NCI-H2227 (cell line): ENCODE results near the gene AKAP13.
"Not testable (repeated sequence)": the region's sequence is repeated elsewhere in the genome, so short reads cannot be mapped to it uniquely, and the experiment has no call there.

Experiments
- DNase-seq: peaks from one replicate; lab custom pipeline; 2025; ENCODE audit not compliant: unreplicated experiment; lab: John Stamatoyannopoulos, UW

AKAP13 gene

GRCh38 chr15:85347264-85348047, 32.9 kb upstream of the AKAP13 start:
- not testable (repeated sequence) for DNase-seq

- not testable (repeated sequence) for DNase-seq
Measured at GRCh38 chr15:85348048-85348766, 32.2 kb upstream of the AKAP13 start.

DNA sequence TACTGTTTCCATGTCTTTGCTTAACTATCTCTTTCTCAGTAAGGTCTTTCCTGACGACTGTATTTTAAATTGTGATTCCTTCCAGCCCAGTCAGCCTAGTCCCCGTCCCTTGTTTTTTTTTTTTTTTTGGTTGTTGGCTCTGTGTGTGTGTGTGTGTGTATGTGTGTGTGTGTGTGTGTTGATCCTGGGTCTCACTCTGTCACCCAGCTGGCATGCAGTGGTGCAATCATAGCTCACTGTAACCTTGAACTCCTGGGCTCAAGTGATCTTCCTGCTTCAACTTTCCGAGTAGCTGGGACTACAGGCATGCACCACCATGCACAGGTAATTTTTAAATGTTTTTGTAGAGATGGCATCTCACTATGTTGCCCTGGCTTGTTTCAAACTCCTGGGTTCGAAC, 31.3 kb upstream of the AKAP13 start:
- DNase-seq = not testable (repeated sequence)

- DNase-seq = no peak
Measured at GRCh38 chr15:85350395-85350794, 30.0 kb upstream of the AKAP13 start.

- DNase-seq = not testable (repeated sequence)
Measured at GRCh38 chr15:85351501-85351900, 28.9 kb upstream of the AKAP13 start.

DNA sequence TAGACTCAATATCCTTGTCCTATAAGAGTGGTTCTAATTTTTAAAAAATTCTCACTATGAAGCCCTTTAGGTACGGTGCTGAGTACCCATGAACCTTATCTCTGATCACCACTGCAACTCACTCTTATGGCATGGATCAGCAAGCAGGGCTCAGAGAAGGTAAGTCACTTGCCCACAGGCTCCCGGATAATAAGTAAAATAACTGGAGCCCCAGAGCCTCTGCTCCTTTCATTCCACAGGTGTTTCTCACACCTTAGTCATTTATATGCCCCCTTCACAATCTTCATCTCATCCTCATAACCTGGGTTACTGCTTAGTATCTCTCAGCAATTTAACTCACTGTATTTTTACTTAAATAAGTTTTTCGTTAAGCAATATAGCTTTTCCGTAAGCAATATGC, 28.4 kb upstream of the AKAP13 start:
- DNase-seq = no peak

DNA sequence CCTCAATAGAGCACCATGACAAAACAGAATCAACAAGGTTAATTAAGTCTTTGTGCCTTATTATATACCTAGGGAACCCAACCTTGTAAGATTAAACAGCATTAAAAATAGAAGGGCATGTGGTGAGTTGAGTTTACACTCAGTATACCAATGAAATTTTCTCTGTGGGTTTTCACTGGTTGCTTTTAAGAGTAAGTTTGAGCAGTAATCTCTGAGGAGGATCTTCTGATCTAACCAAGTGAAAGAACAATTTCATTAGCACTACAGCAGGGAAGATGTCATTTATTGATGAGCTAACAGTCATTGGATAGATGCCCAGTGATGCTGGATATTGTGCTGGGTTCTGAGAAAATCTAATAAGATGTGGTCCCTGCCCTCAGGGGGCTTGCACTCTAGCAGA, 26.9 kb upstream of the AKAP13 start:
- no peak for DNase-seq

DNA sequence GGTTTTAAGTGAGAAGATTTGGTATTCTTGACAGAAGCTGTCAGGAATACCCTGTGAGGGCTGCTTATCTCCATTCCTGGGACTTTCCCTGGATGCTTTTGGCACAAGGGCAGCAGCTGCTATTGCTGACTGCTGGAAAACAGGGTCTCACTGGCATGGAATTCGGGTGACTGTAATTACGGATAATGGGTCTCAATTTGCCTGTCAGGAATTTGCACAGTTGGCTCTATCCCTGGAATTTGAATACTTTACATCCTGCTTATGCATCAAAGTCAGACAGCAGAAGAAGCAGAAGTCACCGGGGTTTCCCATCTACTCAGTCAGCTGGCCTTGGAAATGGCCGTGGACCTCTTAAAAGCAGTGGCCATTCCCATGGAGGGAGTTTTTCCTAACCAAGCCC, 25.9 kb upstream of the AKAP13 start:
- no peak for DNase-seq

DNA sequence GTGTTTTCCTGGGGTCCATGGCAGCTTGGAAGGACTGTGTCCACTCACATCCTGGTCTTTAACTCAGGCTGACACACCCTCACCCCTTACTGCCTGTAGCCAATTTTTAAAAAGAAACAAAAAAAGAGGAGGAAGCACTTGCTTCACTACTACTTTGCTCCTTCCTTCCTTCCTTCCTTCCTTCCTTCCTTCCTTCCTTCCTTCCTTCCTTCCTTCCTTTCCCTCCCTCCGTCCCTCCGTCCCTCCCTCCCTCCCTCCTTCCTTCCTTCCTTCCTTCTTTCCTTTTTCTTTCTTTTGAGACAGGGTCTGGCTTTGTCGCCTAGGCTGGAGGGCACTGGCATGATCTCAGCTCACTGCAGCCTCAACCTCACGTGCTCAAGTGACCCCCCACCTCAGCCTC, 25.5 kb upstream of the AKAP13 start:
- no peak for DNase-seq

DNA sequence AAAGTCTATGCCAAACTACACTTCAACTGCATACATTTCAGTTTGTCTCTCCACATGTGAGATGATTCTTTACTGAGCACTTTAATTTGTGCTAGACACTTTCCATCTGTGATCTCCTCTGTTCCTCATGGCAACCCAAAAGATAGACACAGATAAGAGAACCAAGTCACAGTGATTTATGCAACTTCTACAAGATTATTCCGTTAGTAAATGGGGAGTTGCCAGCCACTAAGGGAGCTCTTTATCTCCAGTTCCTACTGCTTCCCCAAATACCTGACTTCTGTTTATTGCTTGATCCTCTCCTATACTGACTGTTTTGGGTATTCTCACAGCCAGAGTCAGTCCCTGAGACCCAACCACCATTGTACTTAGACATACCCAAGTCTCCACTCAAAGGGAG, 24.1 kb upstream of the AKAP13 start:
- DNase-seq = no peak

DNA sequence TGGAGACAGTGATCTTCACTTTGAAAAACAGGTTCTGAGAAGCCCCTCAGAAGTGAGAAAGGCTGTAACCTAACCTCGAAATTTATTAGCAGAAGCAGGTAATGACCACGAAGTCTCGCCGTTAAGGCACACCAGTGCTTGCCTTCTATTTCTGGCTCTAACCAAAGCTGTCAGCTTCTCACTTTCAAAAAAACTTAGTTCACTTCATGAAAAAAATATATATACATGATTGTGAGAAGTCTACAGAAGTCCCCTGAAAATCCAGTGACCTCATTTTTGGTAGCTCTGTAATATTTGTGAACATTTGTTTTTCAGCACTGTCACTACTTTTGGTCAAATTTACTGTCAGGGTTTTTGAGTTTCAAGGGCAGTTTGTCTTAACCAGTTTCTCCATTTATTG, 19.1 kb upstream of the AKAP13 start:
- DNase-seq = no peak

DNA sequence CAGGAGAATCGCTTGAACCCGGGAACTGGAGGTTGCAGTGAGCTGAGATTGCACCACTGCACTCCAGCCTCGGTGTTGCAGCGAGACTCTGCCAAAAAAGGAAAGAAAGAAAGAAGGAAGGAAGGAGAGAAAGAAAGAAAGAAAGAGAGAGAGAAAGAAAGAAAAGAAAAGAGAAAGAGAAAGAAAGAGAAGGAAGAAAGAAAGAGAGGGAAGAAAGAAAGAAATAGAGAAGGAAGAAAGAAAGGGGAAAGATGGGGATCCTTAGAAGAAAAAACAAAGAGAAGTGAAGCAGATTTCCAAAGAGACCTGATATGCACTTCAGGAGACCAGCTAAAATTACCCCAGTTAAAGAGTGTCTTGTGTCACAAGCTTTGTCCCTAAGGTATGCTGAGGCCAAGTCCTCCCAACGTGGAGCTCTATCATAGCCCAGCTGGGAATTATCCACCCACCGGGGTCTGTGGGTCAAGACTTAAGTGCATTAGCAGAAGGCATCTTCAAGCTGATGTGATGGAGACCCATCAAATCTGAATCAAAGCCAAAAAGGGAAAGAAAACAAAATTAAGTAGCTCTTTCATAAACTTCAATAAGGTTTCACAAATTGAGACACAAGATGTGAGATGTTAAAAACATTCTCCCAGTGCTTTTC, 17.8 kb upstream of the AKAP13 start:
- peak; percentile 10 for DNase-seq

DNA sequence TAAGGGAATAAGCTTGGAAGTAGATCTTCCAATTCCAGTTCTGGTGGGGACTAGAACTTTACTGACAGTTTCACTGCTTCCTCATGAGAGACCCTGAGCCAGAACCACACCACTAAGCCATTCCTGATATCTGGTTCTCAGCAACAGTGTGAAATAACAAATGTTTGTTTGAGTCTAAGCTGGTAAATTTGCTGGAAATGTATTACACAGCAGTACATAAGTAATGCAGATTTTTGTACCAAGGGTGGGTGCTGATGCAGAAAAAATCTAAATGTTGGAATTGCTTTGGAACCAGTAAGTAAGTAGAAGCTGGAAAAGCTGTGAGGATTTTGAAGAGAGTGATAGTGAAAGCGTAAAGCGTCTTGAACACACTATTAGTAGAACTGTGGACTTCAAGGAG, 14.4 kb upstream of the AKAP13 start:
- no peak for DNase-seq

GRCh38 chr15:85367741-85368140, 12.7 kb upstream of the AKAP13 start:
- no peak for DNase-seq

GRCh38 chr15:85374831-85375230, 5.6 kb upstream of the AKAP13 start:
- DNase-seq = no peak

- no peak for DNase-seq
Measured at GRCh38 chr15:85377269-85377668, 3.1 kb upstream of the AKAP13 start.

DNA sequence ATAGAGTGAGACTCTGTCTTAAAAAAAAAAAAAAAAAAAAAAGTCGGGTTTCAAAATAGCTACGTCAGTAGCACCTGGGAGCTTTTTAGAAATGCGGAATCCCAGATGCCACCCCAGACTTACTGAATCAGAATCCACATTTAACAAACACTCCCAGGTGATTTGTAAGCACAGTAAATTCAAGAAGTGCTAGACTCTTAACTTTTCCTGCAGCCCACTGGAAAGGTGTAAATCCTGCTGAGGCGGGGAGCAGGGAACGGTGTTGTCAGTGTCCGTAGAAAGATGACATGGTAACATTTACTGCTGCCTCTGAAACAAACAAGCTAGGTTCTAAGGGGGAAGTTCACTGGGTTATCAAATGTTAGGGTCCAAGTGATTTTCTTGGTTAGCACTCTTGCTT, 2.4 kb upstream of the AKAP13 start:
- DNase-seq = no peak

DNA sequence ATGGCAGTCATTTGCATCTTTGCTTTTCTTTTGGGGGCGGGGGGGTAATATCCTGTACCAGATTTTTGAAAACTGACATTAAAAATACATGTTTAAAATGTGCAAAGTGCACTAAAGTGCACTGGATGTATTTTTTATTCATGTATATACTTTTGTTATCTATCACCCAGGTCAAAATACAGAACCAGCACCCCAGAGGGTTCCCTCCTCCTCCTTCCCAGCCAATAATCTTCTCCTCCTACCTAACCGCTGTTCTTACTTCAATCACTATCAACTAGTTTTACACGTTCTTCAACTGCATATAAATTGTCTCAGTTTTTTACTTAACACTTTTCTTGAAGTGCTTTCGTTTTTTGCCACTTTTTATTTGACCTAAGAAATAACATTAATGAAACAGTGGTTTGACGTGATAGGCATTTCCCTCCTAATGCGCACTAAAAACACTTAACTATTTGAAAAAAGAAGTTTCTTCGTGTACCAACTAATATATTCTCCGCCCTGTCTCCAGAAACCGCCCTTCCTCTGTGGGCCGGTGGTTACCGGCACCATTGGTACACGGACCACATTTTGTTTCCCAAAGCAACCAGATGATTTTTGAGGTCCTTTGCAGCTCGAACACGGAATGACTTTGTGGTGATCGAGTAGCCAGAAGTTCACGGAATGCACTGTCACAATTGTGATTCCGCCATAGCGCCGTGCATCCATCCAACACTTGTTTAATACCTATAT, 836 bp upstream of the AKAP13 start:
- no peak for DNase-seq

GRCh38 chr15:85380812-85381642, 624 bp downstream of the AKAP13 start:
- peak; percentile 61 for DNase-seq
